Fibroblast of pulmonary artery (primary cell): ENCODE data around the gene YPEL2.

ENCODE experiments used
- DNase-seq: peaks from one replicate; pipeline ENCODE4 v3.0.0-alpha.2; 2010; ENCODE audit warnings: low read depth
- H3K4me3 ChIP-seq: replicated peaks from 2 replicates; pipeline ENCODE4 v1.5.1; 2011; ENCODE audit warnings: low read depth, mild to moderate bottlenecking, control low read depth, low read length, moderate library complexity
- TF ChIP-seq, protein P1 (sequence below): IDR thresholded peaks from 2 replicates; pipeline ENCODE4 v1.5.1; 2011; ENCODE audit warnings: mild to moderate bottlenecking, control low read depth, low read length, inconsistent platforms; ENCODE audit errors: missing control alignments

YPEL2 gene

DNA sequence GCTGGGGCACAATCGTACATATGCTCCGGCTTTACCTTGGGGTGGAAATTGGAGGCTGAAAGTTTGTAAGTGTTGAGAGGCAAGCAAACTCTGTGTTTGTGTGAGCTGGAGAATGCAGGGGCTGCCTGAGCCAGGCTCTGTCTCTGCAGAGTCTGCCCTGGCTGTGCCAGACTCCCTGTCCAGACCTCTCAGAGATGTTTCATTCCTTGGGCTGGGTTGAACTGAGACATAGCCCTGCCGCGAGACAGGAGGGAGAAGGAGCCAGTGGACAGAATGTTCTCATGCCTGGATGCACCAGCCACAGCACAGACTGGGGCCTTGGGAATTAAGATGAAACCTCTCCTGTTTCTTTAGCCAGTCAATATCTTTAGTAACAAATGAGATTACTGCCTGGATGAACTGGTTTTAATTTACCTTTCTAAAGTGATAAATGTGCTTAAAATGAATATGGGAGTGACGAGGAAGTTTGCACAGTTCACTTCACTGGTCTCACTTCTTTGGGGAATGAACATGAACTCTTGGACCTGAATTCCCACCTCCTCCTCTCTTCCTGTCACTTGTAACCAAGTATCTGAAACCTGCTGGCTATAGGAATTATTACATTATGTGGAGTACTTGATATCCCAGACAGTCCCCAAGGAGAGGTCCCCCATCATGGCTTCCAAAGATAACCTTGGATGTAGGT, 40.1 kb downstream of the YPEL2 start:
- DNase-seq: peak; percentile 44
- TF ChIP-seq, protein P1, sequence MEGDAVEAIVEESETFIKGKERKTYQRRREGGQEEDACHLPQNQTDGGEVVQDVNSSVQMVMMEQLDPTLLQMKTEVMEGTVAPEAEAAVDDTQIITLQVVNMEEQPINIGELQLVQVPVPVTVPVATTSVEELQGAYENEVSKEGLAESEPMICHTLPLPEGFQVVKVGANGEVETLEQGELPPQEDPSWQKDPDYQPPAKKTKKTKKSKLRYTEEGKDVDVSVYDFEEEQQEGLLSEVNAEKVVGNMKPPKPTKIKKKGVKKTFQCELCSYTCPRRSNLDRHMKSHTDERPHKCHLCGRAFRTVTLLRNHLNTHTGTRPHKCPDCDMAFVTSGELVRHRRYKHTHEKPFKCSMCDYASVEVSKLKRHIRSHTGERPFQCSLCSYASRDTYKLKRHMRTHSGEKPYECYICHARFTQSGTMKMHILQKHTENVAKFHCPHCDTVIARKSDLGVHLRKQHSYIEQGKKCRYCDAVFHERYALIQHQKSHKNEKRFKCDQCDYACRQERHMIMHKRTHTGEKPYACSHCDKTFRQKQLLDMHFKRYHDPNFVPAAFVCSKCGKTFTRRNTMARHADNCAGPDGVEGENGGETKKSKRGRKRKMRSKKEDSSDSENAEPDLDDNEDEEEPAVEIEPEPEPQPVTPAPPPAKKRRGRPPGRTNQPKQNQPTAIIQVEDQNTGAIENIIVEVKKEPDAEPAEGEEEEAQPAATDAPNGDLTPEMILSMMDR: no peak
- H3K4me3 ChIP-seq: no peak overlapping the region

GRCh38 chr17:59372138-59372751, 40.8 kb downstream of the YPEL2 start:
- H3K4me3 ChIP-seq: no peak overlapping the region

DNA sequence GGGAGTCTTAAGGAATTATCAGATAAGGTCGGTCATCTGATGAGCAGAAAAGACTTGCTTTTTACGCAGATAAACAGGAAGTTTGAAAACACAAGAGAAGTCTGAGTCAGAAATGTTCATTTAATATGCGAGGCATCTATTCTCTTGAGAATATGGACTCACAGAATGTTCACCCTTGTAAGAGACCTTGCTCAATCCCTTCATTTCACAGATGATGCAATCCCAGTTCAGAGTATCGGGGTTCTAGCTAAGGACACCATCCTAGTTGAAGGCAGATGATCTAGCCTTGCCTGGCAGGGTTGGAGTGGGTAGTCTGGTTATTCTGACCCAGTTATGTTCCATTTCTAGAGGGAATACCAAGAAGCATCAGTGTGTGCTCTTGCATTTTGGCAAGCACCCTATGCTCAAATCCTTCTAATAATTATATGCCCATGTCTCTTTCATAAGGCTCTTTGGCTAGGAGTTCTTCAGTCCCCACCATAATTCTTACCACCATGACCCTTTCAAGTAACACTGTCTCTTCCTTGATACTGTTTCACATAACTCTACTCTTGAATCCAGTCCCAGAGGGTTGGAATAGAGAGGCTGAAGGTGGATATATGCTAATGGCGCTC, 42.5 kb downstream of the YPEL2 start:
- peak; percentile 96 for DNase-seq
- TF ChIP-seq, protein P1: no peak
- H3K4me3 ChIP-seq: no peak overlapping the region

More at GRCh38 chr17:59372138-59372751, 40.8 kb downstream of the YPEL2 start:
- TF ChIP-seq, protein P1: no peak
- peak; percentile 83 for DNase-seq

DNA sequence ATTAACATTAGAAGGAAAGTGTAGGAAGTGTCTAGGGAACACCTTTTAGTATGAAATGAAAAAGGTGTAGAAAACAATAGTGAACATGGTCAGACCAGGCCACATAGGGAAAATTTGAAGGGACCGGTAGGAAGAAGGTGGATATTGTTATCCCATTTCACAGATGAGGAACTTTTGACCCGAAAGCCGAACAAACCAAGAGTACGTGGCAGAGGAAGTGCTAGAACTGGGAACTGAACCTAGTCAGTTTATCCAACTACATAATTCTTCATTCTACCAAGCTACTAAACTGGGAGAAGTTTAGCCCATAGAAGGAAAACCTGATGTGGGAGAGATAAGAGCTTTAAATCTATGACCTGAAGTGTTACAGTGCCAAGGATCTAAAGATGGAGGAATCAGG, 43.2 kb downstream of the YPEL2 start:
- no peak overlapping the region for H3K4me3 ChIP-seq

GRCh38 chr17:59375857-59376256, 44.4 kb downstream of the YPEL2 start:
- TF ChIP-seq, protein P1: no peak
- DNase-seq: no peak
- no peak overlapping the region for H3K4me3 ChIP-seq

More for the DNA sequence above, 43.2 kb downstream of the YPEL2 start:
- TF ChIP-seq, protein P1: no peak
- no peak for DNase-seq

DNA sequence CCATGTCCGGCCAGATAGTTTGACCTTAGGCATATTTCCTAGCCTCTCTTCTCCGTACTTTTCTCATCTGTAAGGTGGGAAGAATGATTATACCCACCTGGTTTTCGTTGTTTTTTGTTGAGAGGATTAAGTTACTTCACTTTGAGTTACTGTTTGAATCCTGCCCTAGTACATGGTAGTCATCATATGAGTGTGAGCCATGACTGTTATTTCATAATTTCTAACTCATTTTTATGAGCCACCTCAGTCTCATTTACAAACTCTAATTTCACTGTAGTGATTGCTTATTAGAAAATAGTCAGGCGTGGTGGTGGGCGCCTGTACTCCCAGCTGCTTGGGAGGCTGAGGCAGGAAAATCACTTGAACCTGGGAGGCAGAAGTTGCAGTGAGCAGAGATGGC, 45.1 kb downstream of the YPEL2 start:
- TF ChIP-seq, protein P1: no peak
- no peak for DNase-seq
- no peak overlapping the region for H3K4me3 ChIP-seq

- TF ChIP-seq, protein P1: no peak
- DNase-seq: peak; percentile 64
- H3K4me3 ChIP-seq: no peak overlapping the region
Measured at GRCh38 chr17:59377410-59377809, 46.0 kb downstream of the YPEL2 start.
